ENCODE results near the gene GLB1L3.

DNA sequence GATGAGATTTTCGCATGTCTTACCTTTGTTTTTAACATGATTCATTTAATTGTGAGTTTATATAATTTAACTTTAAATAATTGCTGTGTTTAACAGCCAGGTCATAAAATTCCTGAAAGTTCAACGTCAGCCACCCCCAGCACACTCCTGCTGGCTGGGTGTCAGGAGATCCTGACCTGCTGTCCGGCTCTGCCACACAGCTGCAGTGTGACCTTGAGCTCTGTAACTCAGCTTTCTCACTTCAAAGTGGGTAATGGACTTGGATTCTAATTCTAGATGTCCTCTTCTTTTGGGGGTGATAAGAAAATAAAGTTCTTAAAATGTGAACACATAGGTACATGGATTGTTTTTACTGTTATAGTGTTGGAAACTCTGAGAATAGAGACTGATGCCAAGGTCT, 40.8 kb upstream of the GLB1L3 start:
- TF ChIP-seq, protein P1, sequence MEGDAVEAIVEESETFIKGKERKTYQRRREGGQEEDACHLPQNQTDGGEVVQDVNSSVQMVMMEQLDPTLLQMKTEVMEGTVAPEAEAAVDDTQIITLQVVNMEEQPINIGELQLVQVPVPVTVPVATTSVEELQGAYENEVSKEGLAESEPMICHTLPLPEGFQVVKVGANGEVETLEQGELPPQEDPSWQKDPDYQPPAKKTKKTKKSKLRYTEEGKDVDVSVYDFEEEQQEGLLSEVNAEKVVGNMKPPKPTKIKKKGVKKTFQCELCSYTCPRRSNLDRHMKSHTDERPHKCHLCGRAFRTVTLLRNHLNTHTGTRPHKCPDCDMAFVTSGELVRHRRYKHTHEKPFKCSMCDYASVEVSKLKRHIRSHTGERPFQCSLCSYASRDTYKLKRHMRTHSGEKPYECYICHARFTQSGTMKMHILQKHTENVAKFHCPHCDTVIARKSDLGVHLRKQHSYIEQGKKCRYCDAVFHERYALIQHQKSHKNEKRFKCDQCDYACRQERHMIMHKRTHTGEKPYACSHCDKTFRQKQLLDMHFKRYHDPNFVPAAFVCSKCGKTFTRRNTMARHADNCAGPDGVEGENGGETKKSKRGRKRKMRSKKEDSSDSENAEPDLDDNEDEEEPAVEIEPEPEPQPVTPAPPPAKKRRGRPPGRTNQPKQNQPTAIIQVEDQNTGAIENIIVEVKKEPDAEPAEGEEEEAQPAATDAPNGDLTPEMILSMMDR (IDR thresholded peaks at IDR 0.05): no peak
- TF ChIP-seq POLR2A (IDR thresholded peaks at IDR 0.05): no peak
- no peak for TF ChIP-seq EP300 (IDR thresholded peaks at IDR 0.05)
